BJ (cell line): ENCODE measurements around the gene NOBOX. TPM values are rescaled to one million over a fixed set of nuclear protein-coding genes. Genes with fewer than 3 reads are reported as not detected.

Experiments used
- CTCF ChIA-PET: fragments of 350-600 bp; formaldehyde crosslinking; extraction: SDS; loops from one replicate; lab custom pipeline; 2021; ENCODE audit warnings: antibody characterized with exemption, inconsistent platforms; lab: Yijun Ruan, JAX
- POLR2A ChIA-PET: fragments of 300-600 bp; sonication (Branson Sonifier 250); formaldehyde crosslinking; extraction: SDS; loops from one replicate; lab custom pipeline; 2021; ENCODE audit warnings: antibody characterized with exemption; lab: Charles Lee
- DNase-seq: peaks from one replicate; pipeline ENCODE4 v3.0.0-alpha.2; 2011; ENCODE audit warnings: low read depth
- H3K27me3 ChIP-seq: 2 replicates; pipeline ENCODE4 v1.6.0; 2011; ENCODE audit warnings: low read length; ENCODE audit not compliant: control insufficient read depth, insufficient read depth
- H3K36me3 ChIP-seq: 2 replicates; pipeline ENCODE4 v1.5.1; 2011; ENCODE audit warnings: low read length; ENCODE audit not compliant: control insufficient read depth, insufficient read depth
- H3K4me3 ChIP-seq: 2 replicates; pipeline ENCODE4 v1.5.1; 2011; ENCODE audit warnings: low read depth, mild to moderate bottlenecking, control low read depth, low read length
- polyA plus RNA-seq: library from polyadenylated mRNA; depleted of rRNA; stranded (reverse); fragments of >200 nt; gene quantifications from 2 replicates; pipeline ENCODE4 v1.2.3, GENCODE V29; 2011
- TF ChIP-seq, protein P1 (sequence below): IDR thresholded peaks from 2 replicates; pipeline ENCODE4 v1.5.1; 2011; ENCODE audit warnings: low read depth, mild to moderate bottlenecking, control low read depth, inconsistent platforms, low read length, moderate library complexity; ENCODE audit not compliant: insufficient read depth

The NOBOX gene
- polyA plus RNA-seq, 1 experiment, result not detected

DNA sequence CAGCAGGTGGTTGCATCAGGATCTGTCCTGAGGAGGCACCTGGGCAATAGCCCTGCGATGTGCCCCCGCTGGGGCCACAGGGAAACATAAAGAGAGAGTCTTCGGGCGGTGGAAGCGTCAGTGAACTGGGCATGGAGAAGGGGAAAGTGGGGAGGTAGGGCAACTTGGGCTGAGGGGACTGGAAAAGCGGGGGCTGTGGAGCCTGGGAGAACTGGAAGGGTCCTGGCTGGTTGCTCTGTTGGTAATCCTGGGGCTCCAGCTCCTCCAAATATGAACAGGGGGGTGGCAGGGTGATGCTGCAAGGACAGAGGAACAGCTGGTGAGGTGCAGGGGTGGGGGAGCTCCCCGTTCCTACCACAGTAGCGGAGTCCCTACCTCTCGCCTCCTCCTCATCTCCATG, 5.2 kb downstream of the NOBOX start:
- no peak for DNase-seq
- Histone ChIP-seq H3K36me3 (no peaks in the 10 kb centered on the region), H3K27me3 (no peaks in the 10 kb centered on the region), H3K4me3 (no peak overlapping the region)
- POLR2A ChIA-PET, result no interaction called here
- CTCF ChIA-PET, result no interaction called here
- TF ChIP-seq, protein P1, sequence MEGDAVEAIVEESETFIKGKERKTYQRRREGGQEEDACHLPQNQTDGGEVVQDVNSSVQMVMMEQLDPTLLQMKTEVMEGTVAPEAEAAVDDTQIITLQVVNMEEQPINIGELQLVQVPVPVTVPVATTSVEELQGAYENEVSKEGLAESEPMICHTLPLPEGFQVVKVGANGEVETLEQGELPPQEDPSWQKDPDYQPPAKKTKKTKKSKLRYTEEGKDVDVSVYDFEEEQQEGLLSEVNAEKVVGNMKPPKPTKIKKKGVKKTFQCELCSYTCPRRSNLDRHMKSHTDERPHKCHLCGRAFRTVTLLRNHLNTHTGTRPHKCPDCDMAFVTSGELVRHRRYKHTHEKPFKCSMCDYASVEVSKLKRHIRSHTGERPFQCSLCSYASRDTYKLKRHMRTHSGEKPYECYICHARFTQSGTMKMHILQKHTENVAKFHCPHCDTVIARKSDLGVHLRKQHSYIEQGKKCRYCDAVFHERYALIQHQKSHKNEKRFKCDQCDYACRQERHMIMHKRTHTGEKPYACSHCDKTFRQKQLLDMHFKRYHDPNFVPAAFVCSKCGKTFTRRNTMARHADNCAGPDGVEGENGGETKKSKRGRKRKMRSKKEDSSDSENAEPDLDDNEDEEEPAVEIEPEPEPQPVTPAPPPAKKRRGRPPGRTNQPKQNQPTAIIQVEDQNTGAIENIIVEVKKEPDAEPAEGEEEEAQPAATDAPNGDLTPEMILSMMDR, result no peak

DNA sequence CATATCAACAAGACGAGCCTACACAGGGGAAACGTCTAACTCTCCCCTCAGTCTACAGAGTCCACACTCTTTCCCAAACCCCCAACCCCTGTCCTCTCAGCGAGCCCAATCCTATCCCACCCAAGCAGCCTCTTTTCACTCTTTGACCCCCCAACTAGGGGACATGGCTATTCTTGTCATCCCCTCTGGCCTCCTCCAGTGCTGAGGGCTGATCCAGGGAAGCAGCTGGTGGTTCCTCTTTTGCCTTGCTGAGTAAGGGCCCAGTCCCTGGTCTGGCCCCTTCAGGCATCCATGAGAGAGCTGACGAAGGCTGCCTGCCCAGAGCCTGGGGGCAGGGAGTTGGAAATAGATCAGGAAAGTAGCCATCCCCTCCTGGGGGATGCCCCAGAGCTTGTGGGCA, 6.4 kb downstream of the NOBOX start:
- TF ChIP-seq, protein P1, result no peak
- DNase-seq, result no peak
- no peaks in the 10 kb centered on the region for H3K27me3 ChIP-seq
- H3K4me3 ChIP-seq, result no peak overlapping the region
- ChIA-PET POLR2A (no interaction called here), CTCF (interaction anchor here (0.9 to 1.5 kb wide), 2 partner anchors 20 to 40 kb away, joined by 4 to 7 read pairs; no protein-coding TSS in a partner anchor)
- no peaks in the 10 kb centered on the region for H3K36me3 ChIP-seq

DNA sequence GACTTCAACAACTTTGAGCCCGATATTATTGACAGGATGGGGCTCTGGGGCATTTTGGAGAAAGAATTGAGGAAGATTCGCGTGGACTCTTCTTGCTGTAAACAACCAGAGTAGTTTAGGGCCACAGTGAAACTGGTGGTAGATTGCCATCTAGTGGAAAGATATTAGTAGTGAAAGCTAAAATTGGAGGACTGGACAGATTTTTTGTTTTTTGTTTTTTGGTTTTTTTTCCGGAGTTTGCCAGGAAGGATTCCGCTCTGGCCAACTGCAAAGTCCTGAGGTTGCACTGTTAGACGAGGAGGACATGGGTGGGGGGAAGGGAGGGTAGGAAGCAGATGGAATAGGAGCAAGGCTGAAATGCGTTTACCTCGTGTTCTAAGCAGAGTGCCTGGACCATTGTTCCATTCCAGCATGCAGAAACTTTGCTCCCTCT, 11.7 kb downstream of the NOBOX start:
- ChIA-PET CTCF (interaction anchor here (1.0 to 2.8 kb wide), 6 partner anchors 9 to 214 kb away, joined by 3 to 10 read pairs (median 6); no protein-coding TSS in a partner anchor), POLR2A (no interaction called here)
- no peak for DNase-seq
- TF ChIP-seq, protein P1, result peak; percentile 69
- no peaks in the 10 kb centered on the region for H3K27me3 ChIP-seq
- H3K36me3 ChIP-seq, result no peaks in the 10 kb centered on the region
- H3K4me3 ChIP-seq, result no peak overlapping the region

DNA sequence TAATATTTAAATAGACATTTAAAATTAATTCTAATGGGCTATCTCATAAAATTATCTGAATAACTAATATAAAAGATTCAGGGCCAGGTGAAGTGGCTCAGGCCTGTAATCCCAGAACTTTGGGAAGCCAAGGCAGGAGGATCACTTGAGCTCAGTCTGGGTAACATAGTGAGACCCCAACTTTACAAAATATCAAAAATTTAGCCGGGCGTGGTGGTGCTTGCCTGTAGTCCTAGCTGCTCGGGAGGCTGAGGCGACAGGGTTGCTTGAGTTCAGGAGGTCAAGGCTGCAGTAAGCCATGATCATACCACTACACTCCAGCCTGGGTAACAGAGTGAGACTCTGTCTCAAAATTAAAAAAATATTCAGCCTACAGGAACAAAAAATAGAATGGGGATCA, 12.5 kb downstream of the NOBOX start:
- no peak for DNase-seq
- H3K27me3 ChIP-seq, result no peaks in the 10 kb centered on the region
- ChIA-PET POLR2A (no interaction called here), CTCF (interaction anchor here (1.2 to 2.8 kb wide), 4 partner anchors 11 to 213 kb away, joined by 3 to 10 read pairs (median 8); no protein-coding TSS in a partner anchor)
- TF ChIP-seq, protein P1, result no peak
- H3K4me3 ChIP-seq, result no peak overlapping the region
- H3K36me3 ChIP-seq, result no peaks in the 10 kb centered on the region

DNA sequence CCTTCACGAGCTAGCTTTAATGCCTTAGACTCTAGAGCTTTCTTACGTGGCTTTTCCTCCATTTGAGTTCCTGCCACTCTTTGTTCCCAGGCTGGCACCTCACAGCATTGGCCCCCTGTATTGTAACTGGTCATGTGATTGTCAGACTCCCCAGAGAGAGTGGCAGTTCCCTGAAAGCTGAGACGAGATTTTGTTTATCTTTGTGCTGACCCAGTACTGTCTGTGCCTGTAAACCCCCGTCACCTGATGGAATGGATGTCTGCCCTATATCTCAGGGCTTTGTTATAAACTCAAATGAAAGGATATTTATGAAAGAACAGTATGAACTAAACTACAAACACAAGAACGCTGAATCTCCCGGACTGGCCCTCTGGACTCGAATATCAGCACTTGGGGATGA, 13.0 kb downstream of the NOBOX start:
- Histone ChIP-seq H3K27me3 (no peaks in the 10 kb centered on the region), H3K4me3 (no peak overlapping the region), H3K36me3 (no peaks in the 10 kb centered on the region)
- TF ChIP-seq, protein P1, result no peak
- ChIA-PET POLR2A (no interaction called here), CTCF (interaction anchor here (2.4 to 2.8 kb wide), 2 partner anchors 47 to 213 kb away, joined by 8 to 10 read pairs; no protein-coding TSS in a partner anchor)
- no peak for DNase-seq
